HL-60 (cell line): ENCODE results near the gene PTPRG.

Experiments used
- DNase-seq, 2 experiments: peaks; one replicate each; pipeline ENCODE4 v3.0.0-alpha.2; 2010 to 2020; ENCODE audit warnings: low read depth in 1 of 2, low spot score in 1 of 2
- H3K27ac ChIP-seq: fragments of 250-450 bp; sonication (Bioruptor Pico); replicated peaks from 2 replicates; pipeline ENCODE4 v1.5.1; 2020; ENCODE audit warnings: mild to moderate bottlenecking, moderate library complexity
- H3K27me3 ChIP-seq: fragments of 250-450 bp; sonication (Bioruptor Pico); 2 replicates; pipeline ENCODE4 v1.5.1; 2021; ENCODE audit warnings: mild to moderate bottlenecking, moderate library complexity; ENCODE audit not compliant: insufficient read depth, poor library complexity, severe bottlenecking
- H3K4me3 ChIP-seq: replicated peaks from 2 replicates; pipeline ENCODE4 v1.5.1; 2011; ENCODE audit warnings: mild to moderate bottlenecking, control low read depth, low read length; ENCODE audit not compliant: insufficient read depth
- CTCF ChIP-seq: IDR thresholded peaks from one replicate; pipeline ENCODE4 v1.5.1; 2011; ENCODE audit warnings: low read length, control low read depth, inconsistent platforms; ENCODE audit not compliant: insufficient read depth
- GABPA ChIP-seq: IDR thresholded peaks from 2 replicates; pipeline ENCODE4 v1.6.1; 2012; ENCODE audit warnings: low read depth
- POLR2AphosphoS5 ChIP-seq: IDR thresholded peaks from 2 replicates; pipeline ENCODE4 v1.6.1; 2012; ENCODE audit warnings: low read depth
- REST ChIP-seq: IDR thresholded peaks from 2 replicates; pipeline ENCODE4 v1.6.1; 2012; ENCODE audit warnings: low read depth; ENCODE audit not compliant: insufficient replicate concordance
- SPI1 ChIP-seq: IDR thresholded peaks from 2 replicates; pipeline ENCODE4 v1.6.1; 2012; ENCODE audit warnings: low read depth, mild to moderate bottlenecking, borderline replicate concordance

PTPRG gene

GRCh38 chr3:61733876-61734275, 172.5 kb downstream of the PTPRG start:
- H3K4me3 ChIP-seq = no peak overlapping the region
- H3K27ac ChIP-seq = no peak overlapping the region
- H3K27me3 ChIP-seq = no peaks in the 10 kb centered on the region
- TF ChIP-seq GABPA = no peak
- no peak for TF ChIP-seq SPI1
- no peak for TF ChIP-seq REST
- TF ChIP-seq CTCF = no peak
- no peak for TF ChIP-seq POLR2AphosphoS5
- no peak for DNase-seq

- DNase-seq = no peak
- Histone ChIP-seq H3K27me3 (no peaks in the 10 kb centered on the region), H3K27ac (no peak overlapping the region), H3K4me3 (no peak overlapping the region)
- TF ChIP-seq REST (no peak), GABPA (no peak), SPI1 (no peak), CTCF (no peak), POLR2AphosphoS5 (no peak)
Measured at GRCh38 chr3:61734749-61735686, 173.6 kb downstream of the PTPRG start.

GRCh38 chr3:61736506-61736905, 175.1 kb downstream of the PTPRG start:
- Histone ChIP-seq H3K27ac (no peak overlapping the region), H3K4me3 (no peak overlapping the region)
- TF ChIP-seq POLR2AphosphoS5 (no peak), SPI1 (no peak), REST (no peak), CTCF (no peak), GABPA (no peak)

More at GRCh38 chr3:61736506-61736905, 175.1 kb downstream of the PTPRG start:
- H3K27me3 ChIP-seq = no peaks in the 10 kb centered on the region
- DNase-seq = no peak
